ENCODE measurements around the gene ELK4. TPM values are rescaled to one million over a fixed set of nuclear protein-coding genes. Genes with fewer than 3 reads are reported as not detected.

ELK4 gene
- polyA plus RNA-seq, 1 of the 3 experiments (the other 2 are of a cell fraction): 2.6 TPM

GRCh38 chr1:205668951-205669340, 37.1 kb upstream of the ELK4 start:
- Histone ChIP-seq H3K4me1 (ENCODE audit: control insufficient read depth in 1 of 2, insufficient read depth in 2 of 2, low read depth in 1 of 2, low read length in 1 of 2) (peaks cover 0 to 16% of the 10 kb centered on the region in 2 experiments; a peak in 1 of 4 replicates), H3K9me2 (no peaks in the 10 kb centered on the region), H3K4me3 (ENCODE audit: low read depth in 2 of 2, low read length in 1 of 2) (no peak overlapping the region), H4K20me1 (ENCODE audit: insufficient read depth) (no peaks in the 10 kb centered on the region), H3K9me3 (no peaks in the 10 kb centered on the region), H2AFZ (ENCODE audit: low read depth) (no peak overlapping the region), H3K27ac (ENCODE audit: low read depth in 2 of 2, low read length in 1 of 2) (no peak overlapping the region), H3K4me2 (no peak overlapping the region), H3K27me3 (ENCODE audit: insufficient read depth) (no peaks in the 10 kb centered on the region), H3K36me3 (replicated peaks in 1 of 2; ENCODE audit: control insufficient read depth in 1 of 2, insufficient read depth in 2 of 2, low read length in 1 of 2) (no peaks in the 10 kb centered on the region), H3K79me2 (ENCODE audit: insufficient read depth) (peaks cover 11% of the 10 kb centered on the region), H3F3A (replicated peaks; ENCODE audit: insufficient read depth) (no peaks in the 10 kb centered on the region), H3K9ac (no peak overlapping the region)
- WGBS (ENCODE audit: low lambda C conversion rate): 100% methylated on average over 5 of the region's 5 CpGs
- POLR2A ChIA-PET: no interaction called here
- peak; percentile 16 for DNase-seq
- TF ChIP-seq, protein P1, sequence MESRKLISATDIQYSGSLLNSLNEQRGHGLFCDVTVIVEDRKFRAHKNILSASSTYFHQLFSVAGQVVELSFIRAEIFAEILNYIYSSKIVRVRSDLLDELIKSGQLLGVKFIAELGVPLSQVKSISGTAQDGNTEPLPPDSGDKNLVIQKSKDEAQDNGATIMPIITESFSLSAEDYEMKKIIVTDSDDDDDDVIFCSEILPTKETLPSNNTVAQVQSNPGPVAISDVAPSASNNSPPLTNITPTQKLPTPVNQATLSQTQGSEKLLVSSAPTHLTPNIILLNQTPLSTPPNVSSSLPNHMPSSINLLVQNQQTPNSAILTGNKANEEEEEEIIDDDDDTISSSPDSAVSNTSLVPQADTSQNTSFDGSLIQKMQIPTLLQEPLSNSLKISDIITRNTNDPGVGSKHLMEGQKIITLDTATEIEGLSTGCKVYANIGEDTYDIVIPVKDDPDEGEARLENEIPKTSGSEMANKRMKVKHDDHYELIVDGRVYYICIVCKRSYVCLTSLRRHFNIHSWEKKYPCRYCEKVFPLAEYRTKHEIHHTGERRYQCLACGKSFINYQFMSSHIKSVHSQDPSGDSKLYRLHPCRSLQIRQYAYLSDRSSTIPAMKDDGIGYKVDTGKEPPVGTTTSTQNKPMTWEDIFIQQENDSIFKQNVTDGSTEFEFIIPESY (IDR thresholded peaks at IDR 0.05; ENCODE audit: borderline replicate concordance, low read depth): no peak
- TF ChIP-seq MXI1 (IDR thresholded peaks at IDR 0.05; ENCODE audit: low read depth, low read length) (no peak), FOSL2 (IDR thresholded peaks at IDR 0.05; ENCODE audit: borderline replicate concordance, low read depth) (no peak), REST (IDR thresholded peaks at IDR 0.05; ENCODE audit: low read depth, low read length) (no peak), TEAD4 (IDR thresholded peaks at IDR 0.05; ENCODE audit: borderline replicate concordance, insufficient read depth) (no peak), SMC3 (IDR thresholded peaks at IDR 0.05; ENCODE audit: low read depth, low read length) (no peak), GABPA (IDR thresholded peaks at IDR 0.05; ENCODE audit: low read depth) (no peak), NFIC (IDR thresholded peaks at IDR 0.05; ENCODE audit: borderline replicate concordance) (no peak), RFX5 (IDR thresholded peaks at IDR 0.05; ENCODE audit: low read length) (no peak), ELF1 (IDR thresholded peaks at IDR 0.05) (no peak), YY1 (IDR thresholded peaks at IDR 0.05; ENCODE audit: low read depth) (no peak), TCF12 (IDR thresholded peaks at IDR 0.05) (no peak), IRF3 (IDR thresholded peaks at IDR 0.05; ENCODE audit: low read depth, low read length) (no peak)
- CTCF ChIA-PET: interaction anchor here (0.8 to 18.5 kb wide), 4 partner anchors 9 to 181 kb away, joined by 3 to 214 read pairs (median 4); partner anchors contain the start of gene SLC45A3

All from SK-N-SH (cell line).